HG03342 (cell line): ENCODE results near the gene ITGB1BP1.

Experiments used
- ATAC-seq: cut with Tn5 transposase; IDR thresholded peaks from one replicate; pipeline ENCODE4 v1.9.1; 2021; ENCODE audit warnings: mild to moderate bottlenecking, moderate library complexity; ENCODE audit not compliant: unreplicated experiment

ITGB1BP1 gene

GRCh38 chr2:9423100-9423921 lies at the start of gene ITGB1BP1, which contains the start of gene CPSF3:
Gene ITGB1BP1, minus strand, starts transcription at chr2:9423528. Its CDS starts 4,831 bp downstream, at chr2:9418697.
Gene CPSF3, plus strand, starts transcription at chr2:9423654. Its CDS starts 120 bp downstream, at chr2:9423774.
- ATAC-seq = peak; percentile 83

- ATAC-seq = no peak
Measured at GRCh38 chr2:9472511-9472910, 49.2 kb upstream of the ITGB1BP1 start.

- no peak for ATAC-seq
Measured at GRCh38 chr2:9471206-9471605, 47.9 kb upstream of the ITGB1BP1 start.

- ATAC-seq = no peak
Measured at GRCh38 chr2:9467687-9468086, 44.4 kb upstream of the ITGB1BP1 start.

GRCh38 chr2:9466147-9466683 lies 42.9 kb upstream of the ITGB1BP1 start:
- ATAC-seq = no peak

GRCh38 chr2:9465170-9465569 lies 41.8 kb upstream of the ITGB1BP1 start:
- no peak for ATAC-seq

- no peak for ATAC-seq
Measured at GRCh38 chr2:9463698-9464034, 40.3 kb upstream of the ITGB1BP1 start.

- no peak for ATAC-seq
Measured at GRCh38 chr2:9462886-9463697, 39.8 kb upstream of the ITGB1BP1 start.

GRCh38 chr2:9462313-9462712 lies 39.0 kb upstream of the ITGB1BP1 start:
- ATAC-seq = no peak

- no peak for ATAC-seq
Measured at GRCh38 chr2:9461079-9461478, 37.8 kb upstream of the ITGB1BP1 start.

- ATAC-seq = no peak
Measured at GRCh38 chr2:9460441-9461017, 37.2 kb upstream of the ITGB1BP1 start.

- ATAC-seq = no peak
Measured at GRCh38 chr2:9451231-9451630, 27.9 kb upstream of the ITGB1BP1 start.

- no peak for ATAC-seq
Measured at GRCh38 chr2:9445089-9445488, 21.8 kb upstream of the ITGB1BP1 start.

- ATAC-seq = no peak
Measured at GRCh38 chr2:9443526-9443925, 20.2 kb upstream of the ITGB1BP1 start.

GRCh38 chr2:9441556-9441955 lies 18.2 kb upstream of the ITGB1BP1 start:
- no peak for ATAC-seq

GRCh38 chr2:9440058-9440727 lies 16.9 kb upstream of the ITGB1BP1 start:
- ATAC-seq = no peak

GRCh38 chr2:9439536-9439935 lies 16.2 kb upstream of the ITGB1BP1 start:
- ATAC-seq = no peak

GRCh38 chr2:9434489-9434888 lies 11.2 kb upstream of the ITGB1BP1 start:
- ATAC-seq = no peak

GRCh38 chr2:9430316-9431293 lies 7.3 kb upstream of the ITGB1BP1 start:
- no peak for ATAC-seq
